GM13976 (cell line): ENCODE measurements around the gene KCND3.

Experiments
- DNase-seq: peaks from one replicate; pipeline ENCODE4 v3.0.0; 2012; ENCODE audit warnings: low spot score
- in situ Hi-C: fragments of 300-500 bp; cut with MboI; formaldehyde crosslinking; loops from one replicate; pipeline ENCODE4 v1.12.0; 2022; ENCODE audit warnings: low sequenced_read_pairs, mixed read lengths, inconsistent platforms; ENCODE audit not compliant: unreplicated experiment
- TF ChIP-seq, protein P1 (sequence below): IDR thresholded peaks from 2 replicates; pipeline ENCODE4 v1.5.1; 2012; ENCODE audit warnings: borderline replicate concordance, mild to moderate bottlenecking; ENCODE audit not compliant: insufficient read depth; ENCODE audit errors: extremely low read depth, missing control alignments, control extremely low read depth

Gene KCND3

DNA sequence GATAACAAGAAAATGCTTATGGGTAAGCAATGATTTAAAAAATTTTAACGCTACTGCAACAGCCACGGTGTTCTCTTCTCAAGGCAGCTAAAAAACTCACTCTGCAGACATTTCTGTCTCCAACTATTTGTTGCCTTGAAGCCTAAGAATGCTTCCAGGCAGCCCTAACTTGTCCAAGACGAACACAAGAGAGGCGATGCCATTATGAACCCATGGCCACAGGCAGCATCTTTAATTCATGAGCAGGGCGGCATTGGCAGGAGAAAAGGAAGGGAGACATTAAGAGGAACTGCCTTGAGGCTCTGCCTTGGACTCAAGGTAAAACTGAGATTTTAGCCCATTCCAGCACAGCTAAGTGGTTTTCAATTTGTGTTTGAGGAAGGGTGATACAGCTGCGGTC is 67.5 kb downstream of the KCND3 start:
- no peak for DNase-seq
- TF ChIP-seq, protein P1, sequence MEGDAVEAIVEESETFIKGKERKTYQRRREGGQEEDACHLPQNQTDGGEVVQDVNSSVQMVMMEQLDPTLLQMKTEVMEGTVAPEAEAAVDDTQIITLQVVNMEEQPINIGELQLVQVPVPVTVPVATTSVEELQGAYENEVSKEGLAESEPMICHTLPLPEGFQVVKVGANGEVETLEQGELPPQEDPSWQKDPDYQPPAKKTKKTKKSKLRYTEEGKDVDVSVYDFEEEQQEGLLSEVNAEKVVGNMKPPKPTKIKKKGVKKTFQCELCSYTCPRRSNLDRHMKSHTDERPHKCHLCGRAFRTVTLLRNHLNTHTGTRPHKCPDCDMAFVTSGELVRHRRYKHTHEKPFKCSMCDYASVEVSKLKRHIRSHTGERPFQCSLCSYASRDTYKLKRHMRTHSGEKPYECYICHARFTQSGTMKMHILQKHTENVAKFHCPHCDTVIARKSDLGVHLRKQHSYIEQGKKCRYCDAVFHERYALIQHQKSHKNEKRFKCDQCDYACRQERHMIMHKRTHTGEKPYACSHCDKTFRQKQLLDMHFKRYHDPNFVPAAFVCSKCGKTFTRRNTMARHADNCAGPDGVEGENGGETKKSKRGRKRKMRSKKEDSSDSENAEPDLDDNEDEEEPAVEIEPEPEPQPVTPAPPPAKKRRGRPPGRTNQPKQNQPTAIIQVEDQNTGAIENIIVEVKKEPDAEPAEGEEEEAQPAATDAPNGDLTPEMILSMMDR, result no peak
- in situ Hi-C loops, result no loop called here

DNA sequence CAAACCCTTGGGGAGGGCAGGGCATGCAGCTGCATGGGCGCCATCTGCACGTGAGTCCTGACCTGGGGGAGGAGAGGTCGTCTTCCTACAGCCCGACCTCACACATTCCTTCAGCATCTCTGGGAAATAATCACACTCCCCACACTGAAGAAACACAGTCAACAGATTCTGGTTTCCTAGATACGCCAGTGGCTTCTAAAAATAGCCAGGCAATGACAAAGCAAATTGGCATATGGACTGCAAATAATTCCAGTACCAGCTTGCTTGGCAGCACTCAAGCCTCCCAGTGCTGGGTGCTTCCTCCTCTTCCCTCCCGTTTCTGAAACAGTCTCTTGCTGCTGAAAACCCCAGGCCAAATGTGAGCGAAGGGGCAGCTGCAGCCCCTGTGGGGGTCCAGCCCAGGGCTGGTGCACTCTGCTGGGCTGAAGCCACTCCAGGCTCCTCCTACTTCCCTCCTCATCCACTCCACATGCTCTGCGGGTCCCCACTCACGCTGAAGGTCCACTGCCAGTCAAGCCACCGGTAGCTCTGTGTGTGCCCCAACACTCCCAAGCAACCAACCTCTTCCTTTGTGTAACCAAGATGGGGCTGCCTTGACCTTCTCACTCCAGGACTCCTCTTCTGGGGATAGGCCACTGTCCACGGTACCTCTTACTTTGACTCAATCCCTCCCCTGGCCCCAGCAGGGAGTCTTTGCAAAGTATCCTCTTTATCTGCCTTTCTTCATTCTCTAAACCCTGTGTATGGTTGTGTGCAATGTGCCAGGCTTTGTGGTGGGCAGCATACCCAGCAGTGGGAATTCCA is 69.0 kb downstream of the KCND3 start:
- TF ChIP-seq, protein P1, result no peak
- in situ Hi-C loops, result no loop called here
- DNase-seq, result no peak

DNA sequence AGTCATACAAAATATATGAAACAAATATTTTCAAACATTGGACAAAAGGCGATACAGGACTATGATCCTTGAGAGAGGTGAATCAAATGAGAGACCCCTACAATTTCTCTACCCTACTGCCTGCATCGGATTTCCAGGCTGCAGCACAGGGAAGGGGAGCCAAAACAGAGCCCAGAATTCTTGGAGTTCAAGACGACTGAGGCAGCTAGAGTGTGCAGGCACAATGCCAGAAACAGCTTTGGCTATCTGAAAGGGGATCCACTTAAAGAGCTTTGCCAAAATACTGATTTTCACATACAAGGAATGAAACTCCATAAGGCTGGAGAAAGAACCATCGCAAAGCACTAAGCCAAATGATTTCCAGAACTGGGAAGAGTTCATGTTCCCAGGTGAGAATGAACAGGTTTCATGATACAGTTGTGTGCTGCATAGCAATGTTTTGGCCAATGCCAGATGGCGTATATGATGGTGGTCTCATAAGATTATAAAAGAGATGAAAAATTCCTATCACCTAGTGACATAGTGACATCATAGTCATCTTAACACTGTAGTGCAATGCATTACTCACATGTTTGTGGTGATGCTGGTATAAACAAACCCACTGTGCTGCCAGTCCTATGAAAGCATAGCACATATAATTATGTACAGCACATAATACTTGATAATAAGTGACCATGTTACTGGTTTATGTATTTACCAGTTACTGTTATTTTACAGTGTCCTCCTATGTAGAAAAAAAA is 77.5 kb downstream of the KCND3 start:
- in situ Hi-C loops, result no loop called here
- DNase-seq, result no peak
- TF ChIP-seq, protein P1, result no peak

DNA sequence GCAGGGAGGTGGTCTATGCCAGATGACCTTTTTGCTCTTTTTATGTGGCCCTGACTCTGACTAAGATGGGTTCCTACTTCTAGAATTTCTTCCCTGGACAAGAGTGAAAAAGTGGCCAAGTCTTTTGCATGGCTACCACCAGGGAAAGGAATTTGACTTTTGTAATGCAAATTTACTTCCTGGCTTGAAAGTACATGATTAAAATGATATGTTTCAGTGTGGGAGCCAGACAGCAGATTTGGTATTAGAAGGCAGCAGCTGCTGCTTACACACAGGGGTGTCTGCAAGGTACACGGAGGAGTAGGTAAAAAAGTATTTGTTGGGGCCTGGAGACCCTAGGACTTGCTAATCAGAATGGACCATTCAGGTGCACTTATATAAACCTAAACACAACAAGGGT is 78.4 kb downstream of the KCND3 start:
- in situ Hi-C loops, result no loop called here
- TF ChIP-seq, protein P1, result no peak
- no peak for DNase-seq

DNA sequence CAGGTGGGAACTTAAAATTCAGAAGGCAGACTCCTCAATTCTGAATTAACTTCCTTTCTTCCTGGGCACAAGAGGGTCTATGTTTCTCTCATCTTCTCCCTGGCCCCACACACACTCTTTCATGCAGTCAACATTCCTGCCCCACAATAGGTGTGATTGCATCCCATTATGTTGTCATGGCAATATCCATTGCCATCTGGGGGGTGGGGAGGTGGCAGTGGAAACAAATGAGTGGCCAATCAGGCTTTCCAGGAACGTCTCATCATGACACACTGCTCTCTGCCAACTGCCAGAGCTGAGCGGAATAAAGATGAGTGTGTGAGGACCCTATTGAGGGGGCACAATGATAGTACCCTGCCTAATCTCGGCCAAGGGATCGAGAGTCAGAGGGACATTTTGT is 80.4 kb downstream of the KCND3 start:
- in situ Hi-C loops, result no loop called here
- no peak for DNase-seq
- TF ChIP-seq, protein P1, result no peak

DNA sequence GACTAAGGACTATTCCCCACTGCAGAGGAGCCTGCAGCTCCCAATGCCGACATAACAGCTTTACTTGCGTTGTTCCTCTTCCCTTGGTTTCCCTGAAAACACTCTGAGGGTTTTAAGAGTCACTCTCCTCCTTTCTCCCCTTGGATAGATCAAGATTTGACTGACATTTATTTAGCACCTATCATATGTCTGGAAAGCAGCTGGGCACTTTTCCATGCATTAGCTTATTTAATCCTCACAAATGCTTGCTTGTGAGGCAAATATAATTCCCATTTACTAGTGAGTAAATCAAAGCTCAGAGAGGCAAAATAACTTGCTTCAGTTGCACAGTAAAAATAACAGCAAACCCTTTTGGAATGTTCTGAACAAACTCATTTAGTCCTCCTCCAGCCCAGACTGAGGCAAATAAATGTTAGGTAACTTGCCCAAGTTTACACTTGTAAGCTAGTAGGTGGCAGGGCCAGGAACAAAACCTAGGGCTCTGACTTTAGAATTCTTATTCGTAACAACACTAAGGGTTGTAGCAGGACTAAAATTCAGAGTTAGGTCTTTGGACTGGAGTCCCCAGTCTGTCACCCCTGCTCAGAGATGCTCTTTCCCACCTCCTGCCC is 81.4 kb downstream of the KCND3 start:
- no peak for DNase-seq
- TF ChIP-seq, protein P1, result no peak
- in situ Hi-C loops, result no loop called here
